Activated CD8-positive, alpha-beta memory T cell treated with anti-CD3 and anti-CD28 coated beads for 36 hours (primary cell): ENCODE data around the gene MRPL19. TPM values are rescaled to one million over a fixed set of nuclear protein-coding genes. Genes with fewer than 3 reads are reported as not detected.
"Not testable (repeated sequence)": the region's sequence is repeated elsewhere in the genome, so short reads cannot be mapped to it uniquely, and the experiment has no call there.

Experiments
- CTCF ChIA-PET: fragments of 350-600 bp; sonication (Branson Sonifier 250); formaldehyde crosslinking; loops from one replicate; lab custom pipeline; 2021; ENCODE audit warnings: antibody characterized with exemption; lab: Charles Lee
- POLR2A ChIA-PET: fragments of 350-600 bp; sonication (Branson Sonifier 250); formaldehyde crosslinking; loops from one replicate; lab custom pipeline; 2021; ENCODE audit warnings: antibody characterized with exemption; lab: Charles Lee
- total RNA-seq, 2 experiments: library from RNA; stranded (reverse); gene quantifications; one replicate each; pipeline ENCODE4 v1.2.3, GENCODE V29; 2021

Gene MRPL19
- total RNA-seq, 2 experiments from 2014 or later = 75.9 to 80.0 TPM

DNA sequence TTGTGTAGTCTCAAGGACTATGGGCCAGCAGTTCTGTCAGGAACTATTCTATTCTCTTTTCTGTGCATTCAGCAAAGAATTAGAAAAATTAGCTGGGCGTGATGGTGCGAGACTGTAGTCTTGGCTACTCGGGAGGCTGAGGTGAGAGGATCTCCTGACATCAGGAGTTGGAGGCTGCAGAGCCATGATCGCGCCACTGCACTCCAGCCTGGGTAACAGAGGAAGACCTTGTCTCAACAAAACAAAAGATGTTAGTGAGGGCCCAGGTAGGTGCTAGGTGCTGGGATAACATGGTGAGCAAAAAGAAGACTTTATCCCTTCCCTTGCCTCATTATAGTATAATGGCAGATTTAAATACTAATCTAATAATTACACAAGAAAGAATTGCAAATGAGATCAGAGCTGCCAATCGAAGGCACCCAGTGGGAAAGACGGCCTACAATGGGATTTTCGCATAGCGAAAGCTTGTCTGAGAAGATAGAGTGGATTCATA, 447 bp upstream of the MRPL19 start:
- POLR2A ChIA-PET = interaction anchor here (1.5 kb wide), 1 partner anchor 64 kb away, joined by 11 read pairs; the partner anchor contains the start of gene GCFC2
- CTCF ChIA-PET = interaction anchor here (2.0 kb wide), 1 partner anchor 31 kb away, joined by 7 read pairs; no protein-coding TSS in a partner anchor

DNA sequence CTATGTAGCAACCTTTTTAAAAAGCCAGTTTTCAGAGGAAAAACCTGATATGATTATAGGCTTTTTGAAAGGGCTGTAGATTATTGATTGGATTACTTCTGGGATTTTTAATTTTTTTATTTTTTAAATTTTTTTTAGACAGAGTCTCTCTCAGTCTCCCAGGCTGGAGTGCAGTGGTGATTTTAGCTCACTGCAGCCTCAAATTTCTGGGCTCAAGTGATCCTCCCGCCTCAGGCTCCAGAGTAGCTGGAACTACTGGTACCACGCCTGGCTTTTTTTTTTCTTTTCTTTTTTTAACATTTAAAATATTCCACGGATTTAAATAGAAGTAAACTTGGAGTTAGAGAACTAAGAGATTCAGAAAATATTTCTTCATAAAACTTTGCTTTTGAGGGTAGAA, 1.2 kb downstream of the MRPL19 start:
- POLR2A ChIA-PET = interaction anchor here (0.7 kb wide), 1 partner anchor 63 kb away, joined by 4 read pairs; the partner anchor contains the start of gene GCFC2
- CTCF ChIA-PET = interaction anchor here (2.0 kb wide), 1 partner anchor 29 kb away, joined by 7 read pairs; no protein-coding TSS in a partner anchor

DNA sequence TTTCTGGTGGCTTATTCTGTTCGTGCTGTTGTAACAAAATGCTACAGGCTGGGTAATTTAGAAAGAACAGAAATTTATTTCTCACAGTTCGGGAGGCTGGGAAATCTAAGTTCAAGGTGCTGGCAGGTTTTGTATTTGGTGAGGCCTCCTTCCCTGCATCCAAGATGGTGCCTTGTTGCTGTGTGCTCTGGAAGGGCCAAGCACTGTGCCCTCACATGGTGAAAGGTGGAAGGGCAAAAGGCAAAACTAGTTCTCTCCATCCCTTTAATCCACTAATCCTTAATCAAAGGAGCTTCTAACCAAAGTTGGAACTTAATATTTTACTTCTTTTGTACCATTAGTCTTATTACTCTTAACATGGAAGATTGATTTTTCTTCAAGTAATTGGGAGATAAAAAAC, 7.4 kb downstream of the MRPL19 start:
- CTCF ChIA-PET = interaction anchor here (1.0 kb wide), 1 partner anchor 26 kb away, joined by 3 read pairs; no protein-coding TSS in a partner anchor

DNA sequence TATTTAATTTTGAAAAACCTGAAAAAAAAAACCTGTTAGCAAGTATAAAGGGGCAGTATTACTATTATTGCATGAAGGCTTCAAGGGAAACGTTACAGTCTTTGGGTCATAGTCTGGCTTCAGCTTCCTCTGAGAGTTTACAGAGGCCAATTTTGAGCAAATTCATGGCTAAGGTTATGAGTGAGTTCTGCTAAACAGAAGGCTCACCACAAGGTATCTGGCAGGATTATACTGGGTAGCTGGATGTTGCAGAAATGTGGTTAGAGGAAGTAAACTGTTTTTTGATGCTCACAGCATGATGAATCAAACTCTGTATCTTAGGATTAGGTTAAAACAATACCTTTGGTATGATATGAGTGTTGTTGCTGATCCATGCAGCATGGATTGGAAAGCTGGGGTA, 9.3 kb downstream of the MRPL19 start:
- ChIA-PET POLR2A (no interaction called here), CTCF (no interaction called here)

More for the DNA sequence above, 7.4 kb downstream of the MRPL19 start:
- POLR2A ChIA-PET = no interaction called here

DNA sequence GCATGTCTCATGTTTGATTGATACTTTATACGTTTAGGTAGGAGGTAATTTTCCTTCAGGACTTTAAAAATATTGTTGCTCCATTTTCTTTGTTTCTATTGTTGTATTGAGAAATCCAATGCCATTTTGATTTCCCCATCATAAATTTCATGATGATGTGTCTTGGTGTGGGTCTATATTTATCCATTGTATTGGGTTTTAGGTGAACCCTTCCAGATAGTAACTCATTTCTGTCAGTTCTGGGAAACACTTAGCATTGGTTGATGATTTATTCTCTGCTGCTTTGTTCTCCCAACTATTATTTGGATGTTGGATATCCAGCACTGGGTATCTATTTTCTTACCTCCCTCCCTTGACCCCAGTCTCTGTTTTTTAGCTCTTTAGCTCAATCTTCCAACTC, 10.0 kb downstream of the MRPL19 start:
- ChIA-PET POLR2A (no interaction called here), CTCF (no interaction called here)

DNA sequence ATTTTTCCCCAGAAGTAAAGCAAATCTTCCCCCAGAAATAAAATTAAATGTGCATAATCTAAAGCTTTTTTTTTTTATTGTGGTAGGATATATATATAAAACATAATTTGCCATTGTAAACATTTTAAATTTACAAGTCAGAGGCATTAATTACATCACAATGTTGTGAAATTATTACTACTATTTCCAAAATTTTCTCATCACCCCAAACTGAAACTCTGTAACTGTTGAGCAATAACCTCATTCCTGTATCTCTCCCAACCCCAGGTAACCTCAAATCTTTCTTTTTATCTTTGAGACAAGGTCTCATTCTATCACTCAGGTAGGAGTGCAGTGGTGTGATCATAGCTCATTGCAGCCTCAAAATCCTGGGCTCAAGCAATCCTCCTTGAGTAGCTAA, 11.2 kb downstream of the MRPL19 start:
- POLR2A ChIA-PET = no interaction called here
- CTCF ChIA-PET = interaction anchor here (1.3 kb wide), 1 partner anchor 13 kb away, joined by 3 read pairs; no protein-coding TSS in a partner anchor

DNA sequence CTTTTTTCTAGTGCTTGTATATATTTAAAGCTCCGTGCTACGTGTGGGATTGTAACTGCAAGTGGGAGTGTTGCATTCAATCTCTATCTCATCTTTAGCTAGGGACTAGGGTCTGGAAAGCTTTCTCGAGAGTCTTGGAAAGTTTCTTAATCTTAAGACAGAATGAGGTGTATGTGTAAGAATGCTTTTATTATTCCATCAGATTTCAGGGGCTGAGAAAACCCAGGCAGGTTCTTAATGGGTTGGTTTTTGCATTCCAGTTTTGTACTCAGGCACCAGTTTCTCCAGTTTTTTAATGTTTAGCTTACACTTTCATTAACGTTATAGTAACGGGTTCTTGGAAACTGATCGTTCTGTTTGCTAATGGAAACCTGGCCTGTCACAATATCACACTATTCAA, 20.3 kb downstream of the MRPL19 start:
- POLR2A ChIA-PET = no interaction called here
- CTCF ChIA-PET = no interaction called here

DNA sequence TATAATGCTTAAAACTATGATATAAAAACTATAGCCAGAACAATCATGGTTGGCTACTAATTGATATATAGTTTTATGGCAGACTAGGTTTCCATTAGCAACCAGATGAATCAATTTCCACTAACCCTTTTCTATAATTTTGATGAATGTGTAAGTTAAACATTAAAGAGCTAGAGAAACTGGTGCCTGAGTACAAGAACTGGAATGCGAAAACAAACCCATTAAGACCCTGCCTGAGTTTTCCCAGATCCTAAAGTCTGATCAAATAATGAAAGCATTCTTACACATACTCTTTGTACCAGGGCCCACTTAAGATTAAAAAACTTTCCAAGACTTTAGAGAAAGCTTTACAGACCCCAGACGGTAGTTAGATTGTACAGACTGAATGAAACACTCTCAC, 21.3 kb downstream of the MRPL19 start:
- POLR2A ChIA-PET = no interaction called here
- CTCF ChIA-PET = no interaction called here

DNA sequence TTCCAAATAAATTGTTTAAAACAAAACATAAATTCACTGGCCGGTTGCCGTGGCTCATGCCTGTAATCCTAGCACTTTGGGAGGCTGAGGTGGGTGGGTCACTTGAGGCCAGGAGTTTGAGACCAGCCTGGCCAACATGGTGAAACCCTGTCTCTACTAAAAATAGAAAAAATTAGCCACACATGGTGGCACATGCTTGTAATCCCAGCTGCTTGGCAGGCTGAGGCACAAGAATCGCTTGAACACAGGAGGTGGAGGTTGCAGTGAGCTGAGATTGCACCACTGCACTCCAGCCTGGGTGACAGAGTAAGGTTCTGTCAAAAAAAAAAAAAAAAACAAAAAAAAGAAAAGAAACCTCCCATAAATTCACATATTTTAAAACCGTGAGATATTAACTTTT, 28.8 kb downstream of the MRPL19 start:
- CTCF ChIA-PET, POLR2A ChIA-PET: not testable (repeated sequence)

DNA sequence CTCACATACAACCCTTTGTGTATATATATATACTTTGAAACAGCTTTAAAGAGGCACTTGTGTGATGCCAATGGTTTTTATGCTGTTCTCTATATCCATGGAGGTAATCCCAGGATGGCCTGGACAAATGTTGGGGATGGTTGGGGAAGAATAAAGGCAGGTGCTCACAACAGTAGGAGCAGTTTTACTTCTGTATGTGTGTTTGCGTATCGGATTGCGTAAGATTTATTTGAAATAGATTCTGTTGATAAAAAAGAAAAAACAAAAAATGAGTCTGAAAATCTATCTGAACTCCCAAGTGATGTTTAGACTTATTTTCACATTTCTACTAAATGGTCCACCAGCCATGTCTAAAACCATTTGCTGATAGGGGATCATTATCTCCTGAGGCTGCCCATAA, 29.3 kb downstream of the MRPL19 start:
- ChIA-PET CTCF (no interaction called here), POLR2A (no interaction called here)

DNA sequence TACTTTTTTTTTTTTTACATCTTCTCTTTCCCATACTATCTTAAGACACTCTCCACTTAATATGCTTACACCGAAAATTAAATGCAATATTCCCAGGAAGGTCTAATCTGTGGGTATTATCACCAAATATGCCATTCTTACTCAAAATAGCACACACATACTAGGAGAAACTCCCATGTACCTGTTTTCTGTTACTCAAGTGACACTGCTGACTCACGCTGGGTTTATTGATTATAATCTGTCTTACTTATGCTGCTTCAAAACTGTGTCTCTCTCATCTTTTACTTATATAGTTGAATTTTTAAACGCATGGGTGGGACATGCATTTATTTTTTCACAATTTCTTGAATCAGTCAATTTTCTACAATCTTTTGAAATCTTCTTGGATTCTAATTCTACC, 29.9 kb downstream of the MRPL19 start:
- POLR2A ChIA-PET = no interaction called here

DNA sequence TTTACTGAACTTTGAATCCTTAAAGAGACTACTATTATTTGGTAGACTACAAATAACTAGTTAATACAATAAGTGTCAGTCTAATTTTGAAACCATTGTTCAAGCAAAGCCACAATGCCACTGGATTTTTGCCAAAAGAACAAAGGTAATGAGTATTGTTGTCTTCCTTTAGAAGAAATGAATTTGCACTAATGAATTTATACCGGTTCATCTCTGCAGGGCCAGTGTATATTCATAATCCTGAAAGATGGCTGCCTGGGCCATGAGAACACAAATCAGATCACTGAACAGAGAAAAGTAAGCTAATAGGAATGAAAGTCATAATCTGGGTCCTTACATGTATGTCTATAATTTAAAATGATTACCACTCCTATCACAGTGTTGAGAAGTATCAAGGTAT, 33.0 kb downstream of the MRPL19 start:
- POLR2A ChIA-PET = no interaction called here
- CTCF ChIA-PET = interaction anchor here (1.7 kb wide), 1 partner anchor 14 kb away, joined by 3 read pairs; no protein-coding TSS in a partner anchor

More for the DNA sequence above, 29.9 kb downstream of the MRPL19 start:
- CTCF ChIA-PET = interaction anchor here (0.6 to 0.9 kb wide), 2 partner anchors 29 kb away, joined by 3 to 7 read pairs; partner anchors contain the start of gene MRPL19

DNA sequence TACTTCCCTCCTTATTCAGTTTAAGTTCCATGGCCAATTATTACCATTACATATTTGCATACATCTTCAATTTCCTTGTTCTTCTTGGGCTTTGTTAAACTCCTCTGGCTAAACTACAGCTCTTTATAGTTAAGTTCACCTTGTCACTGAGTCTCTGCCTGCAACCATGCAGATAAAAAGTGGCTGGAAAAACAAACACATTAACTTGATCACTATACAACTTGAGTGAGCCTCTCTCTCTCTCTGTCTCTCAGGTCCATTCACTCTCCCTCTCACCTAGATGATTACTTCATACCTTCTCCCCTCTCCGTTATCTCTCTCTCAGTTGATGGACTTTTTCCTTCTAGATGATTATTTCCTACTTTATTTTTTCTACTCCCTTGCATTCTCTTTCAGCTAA, 33.8 kb downstream of the MRPL19 start:
- CTCF ChIA-PET = interaction anchor here (1.7 kb wide), 1 partner anchor 13 kb away, joined by 3 read pairs; no protein-coding TSS in a partner anchor

DNA sequence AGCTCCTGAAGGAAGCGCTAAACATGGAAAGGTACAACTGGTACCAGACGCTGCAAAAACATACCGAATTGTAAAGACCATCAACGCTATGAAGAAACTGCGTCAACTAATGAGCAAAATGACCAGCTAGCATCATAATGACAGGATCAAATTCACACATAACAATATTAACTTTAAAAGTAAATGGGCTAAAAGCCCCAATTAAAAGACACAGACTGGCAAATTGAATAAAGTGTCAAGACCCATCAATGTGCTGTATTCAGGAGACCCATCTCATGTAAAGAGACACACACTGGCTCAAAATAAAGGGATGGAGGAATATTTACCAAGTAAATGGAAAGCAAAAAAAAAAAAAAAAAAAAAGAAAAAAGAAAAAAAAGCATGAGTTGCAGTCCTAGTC, 36.8 kb downstream of the MRPL19 start:
- CTCF ChIA-PET, POLR2A ChIA-PET: not testable (repeated sequence)

More for the DNA sequence above, 33.8 kb downstream of the MRPL19 start:
- POLR2A ChIA-PET = no interaction called here

DNA sequence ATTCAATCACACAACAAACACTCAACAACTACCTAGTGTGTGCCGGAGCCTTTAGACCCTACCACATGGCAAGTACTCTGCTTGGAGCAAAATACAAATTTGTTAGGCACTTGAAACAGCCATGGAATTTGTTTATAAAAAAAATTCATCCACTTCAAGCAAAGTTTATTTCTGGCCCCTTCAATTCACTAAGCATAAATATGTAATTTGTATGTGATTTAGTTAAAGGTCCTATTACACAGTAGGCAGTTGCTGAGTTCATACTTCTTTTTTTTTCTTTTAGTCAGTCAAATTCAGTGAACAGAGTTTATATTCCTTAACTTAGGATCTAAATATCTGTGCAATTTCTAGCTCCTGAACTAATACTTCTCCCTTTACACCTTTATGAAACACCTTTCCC, 41.6 kb downstream of the MRPL19 start:
- ChIA-PET POLR2A (interaction anchor here (0.5 kb wide), 1 partner anchor 18 kb away, joined by 8 read pairs; no protein-coding TSS in a partner anchor), CTCF (no interaction called here)

DNA sequence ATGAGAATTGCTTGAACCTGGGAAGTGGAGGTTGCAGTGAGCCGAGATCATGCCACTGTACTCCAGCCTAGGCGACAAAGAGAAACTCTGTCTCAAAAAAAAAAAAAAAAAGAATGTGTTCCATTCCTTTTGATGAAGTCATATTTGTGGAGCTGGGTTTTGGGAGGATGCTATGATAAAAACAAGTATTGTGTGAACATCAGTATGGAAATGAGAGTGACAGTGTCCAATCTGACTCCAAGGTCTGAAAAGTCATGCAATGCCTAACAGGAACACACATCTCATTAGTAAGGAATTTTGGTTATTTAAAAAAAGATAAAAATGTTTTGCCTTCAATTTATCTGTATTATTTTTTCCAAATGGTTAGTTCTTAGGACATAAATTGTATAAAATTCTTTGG, 52.3 kb downstream of the MRPL19 start:
- POLR2A ChIA-PET = no interaction called here
- CTCF ChIA-PET = no interaction called here

DNA sequence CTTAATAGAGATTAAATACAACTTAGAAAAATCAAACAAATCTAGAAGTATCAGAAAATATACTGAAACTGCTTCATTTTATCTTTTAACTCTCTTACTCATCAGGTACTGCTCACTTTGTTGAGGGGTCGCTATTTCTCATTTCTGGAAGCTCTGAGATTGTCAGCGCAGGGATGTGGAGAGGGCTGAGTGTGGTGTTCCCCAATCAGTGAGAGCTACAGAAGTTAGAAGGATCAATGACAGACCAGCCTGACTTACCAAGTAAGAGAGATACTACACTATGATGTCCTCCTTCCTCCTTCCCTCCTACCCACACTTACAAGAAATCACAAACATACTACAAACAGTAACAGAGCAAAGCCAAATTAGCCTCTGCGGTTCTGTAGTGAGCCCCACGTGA, 56.0 kb downstream of the MRPL19 start:
- POLR2A ChIA-PET = no interaction called here
- CTCF ChIA-PET = no interaction called here

DNA sequence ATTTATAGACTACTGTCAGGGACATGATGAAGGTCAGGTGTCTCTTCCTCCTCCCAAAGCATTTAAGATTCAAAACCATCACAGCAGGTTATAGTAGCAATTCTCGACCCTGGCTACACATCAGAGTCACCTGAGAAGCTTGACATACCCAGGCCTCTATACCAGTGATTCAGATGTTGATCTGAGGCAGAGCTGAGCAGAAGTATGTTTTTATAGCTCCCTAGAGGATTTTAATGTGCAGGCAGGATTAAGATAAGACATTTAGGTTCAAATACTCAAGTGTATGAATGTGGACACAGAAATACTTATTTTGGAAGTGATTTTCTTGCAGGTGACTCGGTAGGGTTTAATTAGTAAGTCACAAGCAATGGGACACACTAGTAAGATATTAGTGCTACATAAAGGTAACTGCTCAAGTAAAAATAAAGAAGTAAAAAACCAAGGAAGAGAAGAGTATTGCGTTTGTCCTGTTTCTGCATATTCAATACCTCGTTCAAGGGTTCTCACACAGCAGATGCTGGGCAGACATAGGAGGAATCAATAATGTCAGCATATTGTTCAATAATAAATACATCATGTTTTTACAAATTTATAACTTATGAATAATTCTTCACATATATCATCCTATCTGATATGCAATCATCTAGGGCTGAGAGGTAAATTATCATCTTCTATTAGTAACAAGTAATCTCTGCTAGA, 57.2 kb downstream of the MRPL19 start:
- POLR2A ChIA-PET = no interaction called here
- CTCF ChIA-PET = no interaction called here

DNA sequence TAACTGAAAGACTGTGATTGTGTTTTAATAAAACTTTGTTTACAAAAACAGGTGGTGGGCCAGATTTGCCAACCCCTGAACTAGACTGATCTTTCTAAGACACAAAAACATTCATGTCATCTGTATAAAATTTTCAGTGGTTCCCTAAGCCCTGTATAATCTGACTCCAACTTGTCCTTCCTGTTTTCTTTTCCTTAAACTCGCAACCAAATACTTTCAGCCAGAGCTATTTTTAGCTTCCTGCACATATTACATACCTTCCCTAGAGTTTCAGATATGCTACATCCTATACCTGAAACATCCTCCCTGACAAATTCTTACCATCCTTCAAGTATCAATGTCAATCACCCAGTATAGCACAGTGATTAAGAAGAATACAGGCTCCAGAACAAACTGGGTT, 59.3 kb downstream of the MRPL19 start:
- POLR2A ChIA-PET = interaction anchor here (0.6 kb wide), 1 partner anchor 17 kb away, joined by 8 read pairs; no protein-coding TSS in a partner anchor
- CTCF ChIA-PET = interaction anchor here (1.1 kb wide), 1 partner anchor 29 kb away, joined by 3 read pairs; no protein-coding TSS in a partner anchor

DNA sequence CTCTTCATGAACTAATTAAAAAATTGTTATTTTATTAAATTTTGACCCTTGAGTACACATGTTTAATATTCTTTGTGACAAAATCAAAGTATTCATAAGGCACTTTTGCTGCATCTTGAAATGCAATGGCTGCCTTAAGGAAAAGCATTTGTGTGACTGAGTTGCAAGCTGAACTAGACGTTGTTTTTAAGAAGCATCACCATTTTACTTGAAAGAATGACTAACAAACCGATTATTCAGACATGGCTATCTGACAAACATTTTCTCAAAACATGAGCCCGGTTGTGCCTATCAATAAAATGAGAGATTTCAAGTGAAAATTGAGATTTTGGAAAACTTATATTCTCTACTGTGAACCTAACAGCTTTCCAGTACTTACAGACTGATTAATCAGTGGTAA, 61.3 kb downstream of the MRPL19 start:
- ChIA-PET CTCF (no interaction called here), POLR2A (no interaction called here)
